SK-N-DZ (cell line): ENCODE measurements around the gene BRD7.

Source experiments
- DNase-seq: peaks from one replicate; pipeline ENCODE4 v3.0.0-alpha.2; 2015; ENCODE audit warnings: low spot score

The BRD7 gene

GRCh38 chr16:50304467-50305440 is 64.0 kb downstream of the BRD7 start:
- no peak for DNase-seq

GRCh38 chr16:50303605-50304466 is 65.0 kb downstream of the BRD7 start:
- no peak for DNase-seq

- DNase-seq, result no peak
These were observed 65.7 kb downstream of the BRD7 start for GRCh38 chr16:50303041-50303604.

GRCh38 chr16:50302472-50303005 is 66.2 kb downstream of the BRD7 start:
- no peak for DNase-seq

DNA sequence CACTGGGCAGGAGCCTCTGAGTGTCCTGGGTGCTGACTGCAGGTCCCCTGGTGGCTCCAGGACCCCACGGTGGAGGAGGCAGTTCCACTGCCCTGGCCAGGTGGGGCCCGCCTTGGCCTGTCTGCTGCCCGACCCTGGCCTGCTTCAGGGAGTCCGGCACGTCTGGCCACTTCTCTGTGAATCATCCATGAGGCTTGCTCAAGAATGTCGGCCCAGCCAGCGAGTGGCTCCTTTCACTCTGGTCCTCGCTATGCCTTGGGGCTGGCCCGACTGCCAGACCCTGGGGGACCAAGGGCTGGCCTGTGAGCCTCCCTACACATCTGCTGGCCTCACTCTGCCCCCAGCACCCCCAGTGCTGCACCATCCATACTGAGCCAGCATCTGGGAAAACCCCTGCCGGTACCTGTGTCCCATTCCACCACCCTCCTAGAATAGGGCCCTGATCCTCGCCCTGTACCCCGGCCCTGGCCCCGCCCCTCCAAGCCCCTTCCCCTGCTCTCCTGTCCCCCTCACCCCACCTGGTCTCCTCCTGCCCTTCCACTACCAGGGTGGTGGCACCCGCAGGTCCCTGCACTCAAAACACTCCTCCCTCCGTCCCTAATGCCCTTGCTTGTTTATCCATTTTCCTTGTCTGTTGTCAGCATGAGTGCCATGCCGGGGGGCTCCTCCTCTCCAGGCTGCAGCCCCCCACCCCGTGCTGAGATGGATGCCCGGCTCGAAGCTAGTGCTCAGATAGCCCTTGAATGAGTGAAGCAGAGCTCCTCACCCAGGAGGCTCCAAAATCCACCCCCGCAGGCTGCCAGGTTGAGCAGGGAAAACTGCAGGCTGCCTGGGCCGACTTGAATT is 66.9 kb downstream of the BRD7 start:
- DNase-seq, result no peak

DNA sequence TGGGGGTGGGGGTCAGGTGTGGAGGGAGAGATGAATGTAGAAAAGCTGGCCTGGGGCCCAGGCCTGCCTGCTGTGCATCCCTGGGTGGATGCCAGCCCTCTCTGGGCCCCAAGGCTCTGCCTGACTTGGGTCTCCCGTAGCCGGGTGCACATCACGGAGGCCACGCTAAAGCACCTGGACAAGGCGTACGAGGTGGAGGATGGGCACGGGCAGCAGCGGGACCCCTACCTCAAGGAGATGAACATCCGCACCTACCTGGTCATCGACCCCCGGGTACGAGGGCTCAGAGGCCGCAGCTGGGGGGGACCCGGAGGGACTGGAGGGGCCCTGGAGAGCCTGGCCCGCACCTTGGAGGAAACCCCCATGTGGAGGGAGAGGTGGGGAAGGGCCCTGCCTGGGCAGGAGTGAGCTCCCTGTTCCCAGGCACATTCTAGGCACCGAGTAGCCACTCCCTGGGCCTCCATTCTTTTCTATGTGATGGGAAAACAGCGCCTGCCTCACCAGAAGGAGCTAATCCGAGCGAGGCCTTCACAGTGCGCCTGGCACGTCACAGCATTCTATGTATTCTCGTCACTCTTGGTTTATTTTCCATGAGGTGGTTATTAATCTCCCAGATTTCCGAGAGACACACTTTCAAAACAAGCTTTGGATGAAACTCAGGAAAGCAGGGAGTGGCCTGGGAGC is 67.7 kb downstream of the BRD7 start:
- DNase-seq, result no peak

- no peak for DNase-seq
These were observed 69.2 kb downstream of the BRD7 start for GRCh38 chr16:50299508-50300105.

GRCh38 chr16:50298591-50299507 is 69.9 kb downstream of the BRD7 start:
- DNase-seq, result no peak

DNA sequence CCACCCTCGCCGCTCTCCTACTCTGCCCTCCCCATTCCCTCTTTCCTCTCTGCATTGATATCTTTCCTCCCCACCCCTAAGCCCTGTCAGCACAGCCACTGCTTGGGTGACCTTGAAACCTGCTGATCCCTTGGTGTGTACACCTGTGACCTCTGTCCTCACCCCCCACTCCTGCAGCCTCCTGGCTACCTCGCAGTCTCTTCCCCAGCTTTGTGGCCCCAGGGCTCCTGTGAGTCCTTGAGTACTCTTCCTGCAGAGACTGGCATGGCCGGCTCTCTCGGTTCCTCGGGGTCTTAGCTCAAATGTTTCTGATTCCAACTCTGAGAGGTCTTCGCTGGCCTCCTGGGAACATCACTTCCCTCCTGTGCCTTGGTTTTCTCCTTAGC is 70.7 kb downstream of the BRD7 start:
- no peak for DNase-seq

GRCh38 chr16:50297301-50298074 is 71.3 kb downstream of the BRD7 start:
- DNase-seq, result peak; percentile 59

GRCh38 chr16:50296807-50297206 is 72.0 kb downstream of the BRD7 start:
- DNase-seq, result no peak

- DNase-seq, result no peak
These were observed 73.2 kb downstream of the BRD7 start for GRCh38 chr16:50295541-50296132.

- no peak for DNase-seq
These were observed 73.8 kb downstream of the BRD7 start for GRCh38 chr16:50294955-50295354.

- DNase-seq, result no peak
These were observed 74.6 kb downstream of the BRD7 start for GRCh38 chr16:50293994-50294855.

- DNase-seq, result no peak
These were observed 75.6 kb downstream of the BRD7 start for GRCh38 chr16:50293041-50293783.

- DNase-seq, result no peak
These were observed 76.2 kb downstream of the BRD7 start for GRCh38 chr16:50292566-50292948.
